ENCODE data around the gene SPSB1.

The SPSB1 gene

DNA sequence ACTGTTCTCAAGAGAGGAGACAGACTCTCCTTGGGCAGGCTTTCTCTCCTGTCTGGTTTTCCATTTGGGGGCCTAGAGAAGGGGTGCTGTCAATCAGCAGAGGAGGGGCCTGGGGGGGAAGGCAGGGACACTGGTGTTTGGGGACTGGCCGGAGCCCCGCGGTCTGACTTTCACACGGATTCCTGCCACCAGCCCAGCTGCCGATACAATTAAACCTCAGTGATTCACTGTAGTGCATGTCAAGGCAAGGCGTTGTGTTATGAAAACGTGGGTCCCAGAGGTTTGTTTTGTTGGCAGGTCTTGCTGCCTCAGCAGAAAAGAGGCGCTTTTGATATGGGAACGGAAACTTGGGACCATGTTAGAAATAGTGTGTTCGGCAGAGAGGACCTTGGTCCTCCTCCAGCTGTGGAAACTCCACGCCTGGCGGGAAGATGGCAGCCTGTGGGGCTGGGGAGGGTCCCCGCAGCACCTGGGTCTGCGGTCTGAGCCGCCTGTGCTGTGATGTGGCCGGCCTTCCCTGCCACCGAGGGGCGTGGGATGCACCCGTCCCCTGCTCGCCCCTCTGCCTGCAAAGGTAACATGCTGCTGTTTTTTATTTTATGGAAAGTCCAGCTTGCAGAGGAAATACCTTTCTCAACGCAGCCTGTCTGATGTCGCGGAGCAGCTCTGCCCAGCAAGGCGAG is 47.6 kb downstream of the SPSB1 start:
- TF ChIP-seq CTCF (conservative IDR thresholded peaks at IDR 0.05; ENCODE audit: control insufficient read depth, insufficient read depth, low read depth, low read length): no peak
- peak; percentile 41 for DNase-seq (ENCODE audit: low read depth)
- H3K4me3 ChIP-seq (ENCODE audit: control insufficient read depth, low read depth, low read length): no peak overlapping the region

GRCh38 chr1:9340864-9341263 is 48.2 kb downstream of the SPSB1 start:
- H3K4me3 ChIP-seq (ENCODE audit: control insufficient read depth, low read depth, low read length): no peak overlapping the region
- no peak for DNase-seq (ENCODE audit: low read depth)
- TF ChIP-seq CTCF (conservative IDR thresholded peaks at IDR 0.05; ENCODE audit: control insufficient read depth, insufficient read depth, low read depth, low read length): no peak

DNA sequence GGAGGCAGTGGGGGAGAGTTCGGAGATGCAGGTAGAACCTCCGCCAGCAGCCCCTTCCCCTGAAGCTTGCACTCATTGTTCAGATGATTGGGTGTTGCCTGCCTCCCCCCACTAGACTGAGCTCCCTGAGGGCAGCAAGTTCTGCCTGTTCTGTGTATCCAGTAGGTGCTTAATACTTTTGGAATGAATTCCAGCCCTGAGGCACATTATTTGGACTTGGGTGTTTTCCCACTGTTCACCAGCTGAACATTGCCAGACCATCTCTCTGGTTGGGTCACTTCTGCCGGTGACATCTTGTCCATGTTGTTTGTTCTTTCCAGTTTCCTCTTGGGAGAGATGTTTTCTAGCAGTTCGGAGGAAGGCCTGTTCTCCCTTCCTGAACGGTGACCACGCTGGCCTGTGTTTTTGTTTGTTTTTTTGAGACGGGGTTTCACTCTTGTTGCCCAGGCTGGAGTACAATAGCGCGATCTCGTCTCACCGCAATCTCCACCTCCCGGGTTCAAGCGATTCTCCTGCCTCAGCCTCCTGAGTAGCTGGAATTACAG is 48.7 kb downstream of the SPSB1 start:
- no peak overlapping the region for H3K4me3 ChIP-seq (ENCODE audit: control insufficient read depth, low read depth, low read length)
- no peak for TF ChIP-seq CTCF (conservative IDR thresholded peaks at IDR 0.05; ENCODE audit: control insufficient read depth, insufficient read depth, low read depth, low read length)
- DNase-seq (ENCODE audit: low read depth): no peak

DNA sequence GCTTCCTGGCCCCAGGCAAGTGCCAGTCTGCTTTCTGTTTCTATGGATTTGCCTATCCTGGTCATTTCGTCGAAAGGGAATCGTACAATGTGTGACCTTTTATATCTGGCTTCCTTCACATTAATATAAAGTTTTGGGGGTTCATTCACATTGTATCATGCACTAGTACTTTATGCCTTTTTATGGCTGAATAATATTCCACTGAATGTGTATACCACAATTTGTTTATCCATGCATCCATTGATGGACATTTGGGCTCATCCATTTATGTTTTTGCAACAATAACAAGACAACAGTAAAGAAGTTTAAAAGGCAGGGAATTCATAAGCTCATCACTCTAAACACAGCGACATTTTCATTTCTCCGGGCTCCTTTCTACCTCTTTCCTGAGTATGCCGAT is 50.6 kb downstream of the SPSB1 start:
- no peak for TF ChIP-seq CTCF (conservative IDR thresholded peaks at IDR 0.05; ENCODE audit: control insufficient read depth, insufficient read depth, low read depth, low read length)
- no peak overlapping the region for H3K4me3 ChIP-seq (ENCODE audit: control insufficient read depth, low read depth, low read length)
- DNase-seq (ENCODE audit: low read depth): no peak

GRCh38 chr1:9344426-9345200 is 51.9 kb downstream of the SPSB1 start:
- no peak for TF ChIP-seq CTCF (conservative IDR thresholded peaks at IDR 0.05; ENCODE audit: control insufficient read depth, insufficient read depth, low read depth, low read length)
- H3K4me3 ChIP-seq (ENCODE audit: control insufficient read depth, low read depth, low read length): no peak overlapping the region
- no peak for DNase-seq (ENCODE audit: low read depth)

GRCh38 chr1:9345471-9345870 is 52.8 kb downstream of the SPSB1 start:
- no peak for TF ChIP-seq CTCF (conservative IDR thresholded peaks at IDR 0.05; ENCODE audit: control insufficient read depth, insufficient read depth, low read depth, low read length)
- no peak for DNase-seq (ENCODE audit: low read depth)
- no peak overlapping the region for H3K4me3 ChIP-seq (ENCODE audit: control insufficient read depth, low read depth, low read length)

All from fibroblast of mammary gland (primary cell).